ENCODE measurements around the gene SMIM14.

- TF ChIP-seq TAF1 (IDR thresholded peaks at IDR 0.05; ENCODE audit: borderline replicate concordance, insufficient read depth, low read length) (no peak), POLR2AphosphoS5 (IDR thresholded peaks at IDR 0.05; ENCODE audit: low read depth, low read length) (no peak), SIN3A (IDR thresholded peaks at IDR 0.05; ENCODE audit: borderline replicate concordance, insufficient read depth, low read length) (no peak), REST (IDR thresholded peaks at IDR 0.05; ENCODE audit: insufficient read depth in 1 of 2, low read depth in 2 of 2, low read length in 2 of 2) (no peak)
These were observed 83.2 kb downstream of the SMIM14 start for GRCh38 chr4:39555472-39555871.
